Mammary epithelial cell (primary cell): ENCODE data around the gene TSPAN9.

Experiments
- CTCF ChIP-seq, 2 donors: IDR thresholded peaks in 1 of 2; conservative IDR thresholded peaks in 1 of 2; 2 replicates each; pipeline ENCODE4 v1.5.1; 2011 to 2012; ENCODE audit warnings: inconsistent platforms in 2 of 2, low read length in 2 of 2, mild to moderate bottlenecking in 2 of 2, control low read depth in 1 of 2, low read depth in 1 of 2; ENCODE audit not compliant: insufficient read depth in 1 of 2; ENCODE audit errors: extremely low read depth in 1 of 2
- EZH2 ChIP-seq: IDR thresholded peaks from 2 replicates; pipeline ENCODE4 v1.6.1; 2012; ENCODE audit warnings: low read length, inconsistent platforms, borderline replicate concordance

GRCh38 chr12:3171195-3171591 is 94.0 kb downstream of the TSPAN9 start:
- no peak for TF ChIP-seq CTCF (conservative IDR thresholded peaks at IDR 0.05 in 1 of 2, IDR thresholded peaks at IDR 0.05 in 1 of 2; ENCODE audit: extremely low read depth in 1 of 2, insufficient read depth in 1 of 2, low read depth in 1 of 2, low read length in 2 of 2)
- no peak for TF ChIP-seq EZH2
